HUES64 (cell line): ENCODE data around the gene SERINC5.
"Not testable (repeated sequence)": the region's sequence is repeated elsewhere in the genome, so short reads cannot be mapped to it uniquely, and the experiment has no call there.

Experiments
- H3K27ac ChIP-seq: 2 replicates; pipeline ENCODE4 v1.7.0; 2013; ENCODE audit warnings: low read depth, low read length, inconsistent platforms
- H3K27me3 ChIP-seq: 2 replicates; pipeline ENCODE4 v1.6.1; 2013; ENCODE audit warnings: mild to moderate bottlenecking, low read length; ENCODE audit not compliant: insufficient read depth
- H3K36me3 ChIP-seq: 2 replicates; pipeline ENCODE4 v1.6.1; 2013; ENCODE audit warnings: mild to moderate bottlenecking, low read length; ENCODE audit not compliant: insufficient read depth
- H3K4me1 ChIP-seq: 2 replicates; pipeline ENCODE4 v1.6.1; 2013; ENCODE audit warnings: mild to moderate bottlenecking, low read length, moderate library complexity; ENCODE audit not compliant: insufficient read depth
- H3K4me3 ChIP-seq: 2 replicates; pipeline ENCODE4 v1.5.1; 2013; ENCODE audit warnings: mild to moderate bottlenecking, low read length, moderate library complexity
- H3K9ac ChIP-seq: 2 replicates; pipeline ENCODE4 v1.6.1; 2013; ENCODE audit warnings: mild to moderate bottlenecking, low read depth, low read length
- H3K9me3 ChIP-seq: 2 replicates; pipeline ENCODE4 v1.6.1; 2013; ENCODE audit warnings: low read depth, low read length; ENCODE audit not compliant: insufficient read depth
- WGBS: fragments of 150-250, 120-280 bp; methylation state at CpG from one replicate; pipeline ENCODE4 v1.1.7; 2013; ENCODE audit warnings: missing lambda C conversion rate; 5-methylcytosine and 5-hydroxymethylcytosine counted together

Gene SERINC5

GRCh38 chr5:80093796-80094195 is 162.1 kb downstream of the SERINC5 start:
- no peaks in the 10 kb centered on the region for H3K9me3 ChIP-seq
- peak overlapping the region; percentile 12; the same call in 1 of the 2 replicates for H3K9ac ChIP-seq
- WGBS, result 66% methylated on average over 8 of the region's 8 CpGs
- no peak overlapping the region for H3K4me3 ChIP-seq
- H3K27ac ChIP-seq, result peak overlapping the region; percentile 76
- H3K4me1 ChIP-seq, result peaks cover 25% of the 10 kb centered on the region
- no peaks in the 10 kb centered on the region for H3K36me3 ChIP-seq
- no peaks in the 10 kb centered on the region for H3K27me3 ChIP-seq

GRCh38 chr5:80092486-80093107 is 163.3 kb downstream of the SERINC5 start:
- WGBS, result 94% methylated on average over 8 of the region's 8 CpGs
- H3K27ac ChIP-seq, result no peak overlapping the region

GRCh38 chr5:80091792-80092192 is 164.1 kb downstream of the SERINC5 start:
- 40% methylated on average over 15 of the region's 15 CpGs for WGBS
- not testable (repeated sequence) for H3K4me1 ChIP-seq, H3K9ac ChIP-seq, H3K36me3 ChIP-seq, H3K4me3 ChIP-seq, H3K9me3 ChIP-seq, H3K27ac ChIP-seq, H3K27me3 ChIP-seq

More at GRCh38 chr5:80092486-80093107, 163.3 kb downstream of the SERINC5 start:
- H3K9ac ChIP-seq, result no peak overlapping the region
- H3K9me3 ChIP-seq, result no peaks in the 10 kb centered on the region
- H3K4me1 ChIP-seq, result peaks cover 15% of the 10 kb centered on the region
- H3K27me3 ChIP-seq, result no peaks in the 10 kb centered on the region
- no peak overlapping the region for H3K4me3 ChIP-seq
- no peaks in the 10 kb centered on the region for H3K36me3 ChIP-seq

- peaks cover 10% of the 10 kb centered on the region for H3K4me1 ChIP-seq
- 91% methylated on average over 3 of the region's 5 CpGs for WGBS
- H3K9ac ChIP-seq, result no peak overlapping the region
Measured at GRCh38 chr5:80090884-80091166, 165.0 kb downstream of the SERINC5 start.

GRCh38 chr5:80083101-80083890 is 172.6 kb downstream of the SERINC5 start:
- no peak overlapping the region for H3K27ac ChIP-seq
- H3K36me3 ChIP-seq, result no peaks in the 10 kb centered on the region
- H3K4me3 ChIP-seq, result no peak overlapping the region
- no peak overlapping the region for H3K9ac ChIP-seq
- H3K4me1 ChIP-seq, result peaks cover 3% of the 10 kb centered on the region
- 63% methylated on average over 18 of the region's 19 CpGs for WGBS
- H3K9me3 ChIP-seq, result no peaks in the 10 kb centered on the region
- H3K27me3 ChIP-seq, result no peaks in the 10 kb centered on the region

More at GRCh38 chr5:80090884-80091166, 165.0 kb downstream of the SERINC5 start:
- Histone ChIP-seq H3K36me3 (no peaks in the 10 kb centered on the region), H3K9me3 (no peaks in the 10 kb centered on the region), H3K4me3 (no peak overlapping the region), H3K27me3 (no peaks in the 10 kb centered on the region), H3K27ac (no peak overlapping the region)

GRCh38 chr5:80082731-80083100 is 173.1 kb downstream of the SERINC5 start:
- H3K36me3 ChIP-seq, result no peaks in the 10 kb centered on the region
- H3K9ac ChIP-seq, result no peak overlapping the region
- no peaks in the 10 kb centered on the region for H3K9me3 ChIP-seq
- no peak overlapping the region for H3K4me3 ChIP-seq
- WGBS, result 10% methylated on average over 16 of the region's 16 CpGs
- no peak overlapping the region for H3K27ac ChIP-seq
- H3K4me1 ChIP-seq, result peaks cover 3% of the 10 kb centered on the region
- no peaks in the 10 kb centered on the region for H3K27me3 ChIP-seq

GRCh38 chr5:80082281-80082680 is 173.6 kb downstream of the SERINC5 start:
- H3K27ac ChIP-seq, result no peak overlapping the region
- no peaks in the 10 kb centered on the region for H3K36me3 ChIP-seq
- H3K27me3 ChIP-seq, result no peaks in the 10 kb centered on the region
- H3K4me3 ChIP-seq, result no peak overlapping the region
- no peaks in the 10 kb centered on the region for H3K9me3 ChIP-seq
- 95% methylated on average over 15 of the region's 15 CpGs for WGBS
- peaks cover 3% of the 10 kb centered on the region for H3K4me1 ChIP-seq
- no peak overlapping the region for H3K9ac ChIP-seq

GRCh38 chr5:80078921-80079320 is 176.9 kb downstream of the SERINC5 start:
- H3K9me3 ChIP-seq, result no peaks in the 10 kb centered on the region
- no peaks in the 10 kb centered on the region for H3K27me3 ChIP-seq
- no peak overlapping the region for H3K9ac ChIP-seq
- 92% methylated on average over 4 of the region's 4 CpGs for WGBS
- H3K4me3 ChIP-seq, result no peak overlapping the region
- H3K36me3 ChIP-seq, result no peaks in the 10 kb centered on the region
- H3K4me1 ChIP-seq, result peaks cover 3% of the 10 kb centered on the region
- no peak overlapping the region for H3K27ac ChIP-seq

GRCh38 chr5:80077051-80077714 is 178.7 kb downstream of the SERINC5 start:
- Histone ChIP-seq H3K27me3 (no peaks in the 10 kb centered on the region), H3K4me1 (no peaks in the 10 kb centered on the region), H3K9ac (no peak overlapping the region), H3K36me3 (no peaks in the 10 kb centered on the region), H3K27ac (no peak overlapping the region), H3K4me3 (no peak overlapping the region), H3K9me3 (no peaks in the 10 kb centered on the region)
- WGBS, result 85% methylated on average over 2 of the region's 3 CpGs

- Histone ChIP-seq H3K4me1 (no peaks in the 10 kb centered on the region), H3K9me3 (no peaks in the 10 kb centered on the region), H3K9ac (no peak overlapping the region), H3K27me3 (no peaks in the 10 kb centered on the region), H3K36me3 (no peaks in the 10 kb centered on the region), H3K27ac (no peak overlapping the region), H3K4me3 (no peak overlapping the region)
- 93% methylated on average over 9 of the region's 10 CpGs for WGBS
Measured at GRCh38 chr5:80076131-80077050, 179.5 kb downstream of the SERINC5 start.
